SK-N-SH (cell line): ENCODE measurements around the gene BTBD9. TPM values are rescaled to one million over a fixed set of nuclear protein-coding genes. Genes with fewer than 3 reads are reported as not detected.

Source experiments
- CTCF ChIA-PET: fragments of 300-600, 350-600 bp; formaldehyde crosslinking; extraction: SDS; loops from one replicate; lab custom pipeline; 2021; lab: Yijun Ruan, JAX
- POLR2A ChIA-PET: fragments of 350-600 bp; sonication (Branson Sonifier 250); formaldehyde crosslinking; extraction: SDS; loops from one replicate; lab custom pipeline; 2020; ENCODE audit warnings: antibody characterized with exemption, inconsistent platforms; lab: Yijun Ruan, JAX
- DNase-seq: peaks from one replicate; pipeline ENCODE4 v3.0.0; 2012
- H2AFZ ChIP-seq: fragments of 200-600 bp; sonication (generic); 2 replicates; pipeline ENCODE4 v1.8.1; 2016; ENCODE audit warnings: antibody characterized with exemption, mild to moderate bottlenecking, low read depth
- H3F3A ChIP-seq: fragments of 200-600 bp; sonication (generic); replicated peaks from 2 replicates; pipeline ENCODE3; 2016; ENCODE audit warnings: antibody characterized with exemption, mild to moderate bottlenecking; ENCODE audit not compliant: insufficient read depth
- H3K27ac ChIP-seq, 2 experiments: fragments of 200-500 bp in 1 of 2; fragments of 200-600 bp in 1 of 2; sonication (Bioruptor generic) in 1 of 2; sonication (generic), shearing (Covaris generic) in 1 of 2; 2 replicates each; pipeline versions ENCODE4 v1.5.1 to v1.6.1; 2014 to 2016; ENCODE audit warnings: low read depth in 2 of 2, inconsistent platforms in 1 of 2, low read length in 1 of 2, mild to moderate bottlenecking in 1 of 2, mixed read lengths in 1 of 2
- H3K27me3 ChIP-seq: fragments of 200-600 bp; sonication (generic), shearing (Covaris generic); 2 replicates; pipeline ENCODE4 v1.6.1; 2016; ENCODE audit warnings: mixed run types; ENCODE audit not compliant: insufficient read depth
- H3K36me3 ChIP-seq, 2 experiments: fragments of 200-500 bp in 1 of 2; fragments of 200-600 bp in 1 of 2; sonication (Bioruptor generic) in 1 of 2; sonication (generic) in 1 of 2; replicated peaks in 1 of 2; 2 replicates each; pipeline versions ENCODE3 to v1.5.1; 2014 to 2016; ENCODE audit warnings: low read length in 1 of 2, mild to moderate bottlenecking in 1 of 2; ENCODE audit not compliant: insufficient read depth in 2 of 2, control insufficient read depth in 1 of 2
- H3K4me1 ChIP-seq, 2 experiments: fragments of 200-500 bp in 1 of 2; fragments of 200-600 bp in 1 of 2; sonication (Bioruptor generic) in 1 of 2; sonication (generic), shearing (Covaris generic) in 1 of 2; 2 replicates each; pipeline versions ENCODE4 v1.5.1 to v1.6.1; 2014 to 2016; ENCODE audit warnings: low read depth in 1 of 2, low read length in 1 of 2, mixed run types in 1 of 2; ENCODE audit not compliant: insufficient read depth in 2 of 2, control insufficient read depth in 1 of 2
- H3K4me2 ChIP-seq: fragments of 200-600 bp; sonication (generic), shearing (Covaris generic); 2 replicates; pipeline ENCODE4 v1.6.1; 2017; ENCODE audit warnings: mixed run types
- H3K4me3 ChIP-seq, 2 experiments: fragments of 200-500 bp in 1 of 2; fragments of 200-600 bp in 1 of 2; sonication (Bioruptor generic) in 1 of 2; sonication (generic), shearing (Covaris generic) in 1 of 2; 2 replicates each; pipeline versions ENCODE4 v1.5.1 to v1.8.1; 2014 to 2016; ENCODE audit warnings: low read depth in 2 of 2, inconsistent platforms in 1 of 2, low read length in 1 of 2, mild to moderate bottlenecking in 1 of 2, mixed read lengths in 1 of 2, moderate library complexity in 1 of 2
- H3K79me2 ChIP-seq: fragments of 200-600 bp; sonication (generic); 2 replicates; pipeline ENCODE4 v1.8.1; 2017; ENCODE audit warnings: mild to moderate bottlenecking; ENCODE audit not compliant: insufficient read depth
- H3K9ac ChIP-seq: fragments of 200-600 bp; sonication (generic); 2 replicates; pipeline ENCODE4 v1.6.1; 2017; ENCODE audit warnings: mixed run types
- H3K9me2 ChIP-seq: fragments of 200-600 bp; sonication (generic); 2 replicates; pipeline ENCODE4 v1.6.1; 2017; ENCODE audit warnings: mixed run types
- H3K9me3 ChIP-seq: fragments of 200-600 bp; sonication (generic); 2 replicates; pipeline ENCODE4 v1.6.1; 2017; ENCODE audit warnings: mixed run types, mild to moderate bottlenecking, moderate library complexity
- H4K20me1 ChIP-seq: fragments of 200-600 bp; sonication (generic); 2 replicates; pipeline ENCODE4 v1.6.1; 2017; ENCODE audit warnings: mild to moderate bottlenecking, mixed run types; ENCODE audit not compliant: insufficient read depth
- CHD2 ChIP-seq: fragments of 150-350 bp; IDR thresholded peaks from 2 replicates; pipeline ENCODE4 v1.6.1; 2018; ENCODE audit warnings: low read length; ENCODE audit not compliant: partially characterized antibody
- CTCF ChIP-seq: fragments of 200-600 bp; sonication (generic); IDR thresholded peaks from 2 replicates; pipeline ENCODE4 v1.6.1; 2017; ENCODE audit warnings: antibody characterized with exemption, mild to moderate bottlenecking, moderate library complexity
- ELF1 ChIP-seq: IDR thresholded peaks from 2 replicates; pipeline ENCODE4 v1.4.0; 2012
- FOSL2 ChIP-seq: IDR thresholded peaks from 2 replicates; pipeline ENCODE4 v1.4.0; 2012; ENCODE audit warnings: low read depth, mild to moderate bottlenecking, moderate library complexity, borderline replicate concordance
- FOXM1 ChIP-seq: IDR thresholded peaks from 2 replicates; pipeline ENCODE4 v1.4.0; 2012; ENCODE audit warnings: low read depth, mild to moderate bottlenecking
- GATA2 ChIP-seq: sonication (generic); formaldehyde crosslinking; IDR thresholded peaks from 2 replicates; pipeline ENCODE4 v1.5.0; 2020; ENCODE audit warnings: mild to moderate bottlenecking, missing genetic modification reagents
- JUND ChIP-seq: IDR thresholded peaks from 2 replicates; pipeline ENCODE4 v1.4.0; 2012
- MEF2A ChIP-seq: IDR thresholded peaks from 2 replicates; pipeline ENCODE4 v1.4.0; 2012; ENCODE audit warnings: low read depth, borderline replicate concordance
- MXI1 ChIP-seq: IDR thresholded peaks from 2 replicates; pipeline ENCODE4 v1.6.1; 2012; ENCODE audit warnings: mild to moderate bottlenecking, low read depth, low read length, improper control_type of control experiment
- NFIC ChIP-seq: IDR thresholded peaks from 2 replicates; pipeline ENCODE4 v1.4.0; 2012; ENCODE audit warnings: borderline replicate concordance
- PBX3 ChIP-seq: IDR thresholded peaks from 2 replicates; pipeline ENCODE4; 2012
- POLR2AphosphoS5 ChIP-seq: IDR thresholded peaks from 2 replicates; pipeline ENCODE4 v1.6.1; 2012; ENCODE audit warnings: low read depth, low read length
- RCOR1 ChIP-seq: fragments of 150-350 bp; IDR thresholded peaks from 2 replicates; pipeline ENCODE4 v1.6.1; 2017; ENCODE audit warnings: antibody characterized with exemption, low read length
- REST ChIP-seq: IDR thresholded peaks from 2 replicates; pipeline ENCODE4 v1.6.1; 2012; ENCODE audit warnings: mild to moderate bottlenecking, low read depth, low read length, moderate library complexity
- RXRA ChIP-seq: IDR thresholded peaks from 2 replicates; pipeline ENCODE4 v1.4.0; 2012; ENCODE audit warnings: low read depth, mild to moderate bottlenecking, borderline replicate concordance
- SIN3A ChIP-seq: IDR thresholded peaks from 2 replicates; pipeline ENCODE4 v1.6.1; 2012; ENCODE audit warnings: low read depth, mild to moderate bottlenecking, low read length, moderate library complexity, borderline replicate concordance
- TCF12 ChIP-seq: IDR thresholded peaks from 2 replicates; pipeline ENCODE4 v1.4.0; 2012
- WGBS: methylation state at CpG from one replicate; pipeline ENCODE4 v1.1.6; 2017; ENCODE audit warnings: low lambda C conversion rate; 5-methylcytosine and 5-hydroxymethylcytosine counted together
- polyA plus RNA-seq, 3 experiments: library from polyadenylated mRNA; depleted of rRNA; stranded (reverse); fragments of >200 nt; gene quantifications; 2 replicates each; pipeline ENCODE4 v1.2.3, GENCODE V29; 2012

BTBD9 gene
- polyA plus RNA-seq, 1 of the 3 experiments (the other 2 are of a cell fraction), result 2.2 TPM

- no peak for TF ChIP-seq REST
Measured at GRCh38 chr6:38470548-38470947, 169.2 kb downstream of the BTBD9 start (continued).

- ChIA-PET POLR2A (no interaction called here), CTCF (interaction anchor here (1.1 to 1.3 kb wide), 2 partner anchors 11 to 26 kb away, joined by 3 to 4 read pairs; no protein-coding TSS in a partner anchor)
Measured at GRCh38 chr6:38467566-38467965, 172.2 kb downstream of the BTBD9 start.

GRCh38 chr6:38460186-38460585 is 179.5 kb downstream of the BTBD9 start:
- no peaks in the 10 kb centered on the region for H3F3A ChIP-seq
- 93% methylated on average over 3 of the region's 3 CpGs for WGBS
- no peak overlapping the region for H3K4me3 ChIP-seq
- TF ChIP-seq JUND, result no peak
- no peak for TF ChIP-seq CTCF
- no peak for TF ChIP-seq MEF2A
- TF ChIP-seq SIN3A, result no peak
- TF ChIP-seq CHD2, result no peak
- TF ChIP-seq TCF12, result no peak
- no peak for TF ChIP-seq FOSL2
- TF ChIP-seq FOXM1, result no peak
- no peak for TF ChIP-seq POLR2AphosphoS5
- H3K27me3 ChIP-seq, result no peaks in the 10 kb centered on the region
- no peak overlapping the region for H3K9ac ChIP-seq
- H4K20me1 ChIP-seq, result no peaks in the 10 kb centered on the region
- H2AFZ ChIP-seq, result no peak overlapping the region
- H3K79me2 ChIP-seq, result no peaks in the 10 kb centered on the region
- POLR2A ChIA-PET, result no interaction called here
- no peaks in the 10 kb centered on the region for H3K9me2 ChIP-seq
- H3K9me3 ChIP-seq, result no peaks in the 10 kb centered on the region
- DNase-seq, result no peak
- no peaks in the 10 kb centered on the region for H3K4me1 ChIP-seq
- H3K27ac ChIP-seq, result no peak overlapping the region
- H3K4me2 ChIP-seq, result no peak overlapping the region
- CTCF ChIA-PET, result interaction anchor here (1.1 kb wide), 1 partner anchor 10 kb away, joined by 3 read pairs; no protein-coding TSS in a partner anchor
- no peaks in the 10 kb centered on the region for H3K36me3 ChIP-seq

More at GRCh38 chr6:38467566-38467965, 172.2 kb downstream of the BTBD9 start:
- no peaks in the 10 kb centered on the region for H3K27me3 ChIP-seq
- TF ChIP-seq GATA2 (no peak), SIN3A (no peak), JUND (no peak), RXRA (no peak), MXI1 (no peak), CHD2 (no peak), POLR2AphosphoS5 (no peak), PBX3 (no peak), RCOR1 (no peak), ELF1 (no peak), NFIC (no peak)
- no peaks in the 10 kb centered on the region for H3K9me3 ChIP-seq
- no peak overlapping the region for H3K9ac ChIP-seq
- no peaks in the 10 kb centered on the region for H3K79me2 ChIP-seq
- H3K9me2 ChIP-seq, result no peaks in the 10 kb centered on the region
- H3K4me3 ChIP-seq, result no peak overlapping the region
- H3K4me2 ChIP-seq, result no peak overlapping the region
- H3K27ac ChIP-seq, result no peak overlapping the region
- H3F3A ChIP-seq, result no peaks in the 10 kb centered on the region
- H4K20me1 ChIP-seq, result no peaks in the 10 kb centered on the region
- no peak for DNase-seq
- H3K4me1 ChIP-seq, result no peaks in the 10 kb centered on the region
- WGBS, result 81% methylated on average over 3 of the region's 3 CpGs
- H3K36me3 ChIP-seq, result no peaks in the 10 kb centered on the region
- H2AFZ ChIP-seq, result no peak overlapping the region
